SKM-1 (cell line): ENCODE data around the gene OR3A2.
"Not testable (repeated sequence)": the region's sequence is repeated elsewhere in the genome, so short reads cannot be mapped to it uniquely, and the experiment has no call there.

Experiments
- DNase-seq: peaks from one replicate; lab custom pipeline; 2025; ENCODE audit not compliant: unreplicated experiment; lab: John Stamatoyannopoulos, UW

OR3A2 gene

DNA sequence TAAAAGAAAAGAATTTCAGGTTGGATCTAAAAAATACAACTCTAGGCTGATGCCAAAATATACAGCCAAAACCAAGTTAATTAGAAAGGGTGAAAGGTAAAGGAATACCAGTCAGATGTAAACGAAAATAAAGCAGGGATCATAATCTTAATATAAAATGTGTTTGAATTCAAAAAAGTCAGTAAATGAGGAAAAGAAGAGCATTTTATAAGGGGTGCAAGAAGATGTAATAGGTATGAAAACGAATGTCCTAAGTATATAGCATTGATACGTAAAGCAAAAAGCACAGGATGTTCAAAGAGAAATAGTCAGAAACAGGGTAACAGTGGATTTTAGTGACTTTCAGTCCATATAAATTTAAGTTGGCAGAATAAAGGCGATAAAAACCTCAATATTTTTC is 90.5 kb downstream of the OR3A2 start:
- DNase-seq: no peak

DNA sequence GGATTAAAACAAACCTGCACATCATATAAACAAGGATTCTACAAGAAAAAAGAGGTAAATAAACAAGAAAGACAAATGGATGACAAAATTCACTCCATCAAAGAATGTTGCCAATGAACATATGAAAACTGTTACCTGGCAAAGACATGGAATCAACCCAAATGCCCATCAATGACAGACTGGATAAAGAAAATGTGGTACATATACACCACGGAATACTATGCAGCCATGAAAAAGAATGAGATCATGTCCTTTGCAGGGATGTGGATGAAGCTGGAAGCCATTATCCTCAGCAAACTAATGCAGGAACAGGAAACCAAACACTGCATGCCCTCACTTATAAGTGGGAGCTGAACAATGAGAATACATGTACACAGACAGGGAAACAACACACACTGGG is 92.6 kb downstream of the OR3A2 start:
- DNase-seq: not testable (repeated sequence)

DNA sequence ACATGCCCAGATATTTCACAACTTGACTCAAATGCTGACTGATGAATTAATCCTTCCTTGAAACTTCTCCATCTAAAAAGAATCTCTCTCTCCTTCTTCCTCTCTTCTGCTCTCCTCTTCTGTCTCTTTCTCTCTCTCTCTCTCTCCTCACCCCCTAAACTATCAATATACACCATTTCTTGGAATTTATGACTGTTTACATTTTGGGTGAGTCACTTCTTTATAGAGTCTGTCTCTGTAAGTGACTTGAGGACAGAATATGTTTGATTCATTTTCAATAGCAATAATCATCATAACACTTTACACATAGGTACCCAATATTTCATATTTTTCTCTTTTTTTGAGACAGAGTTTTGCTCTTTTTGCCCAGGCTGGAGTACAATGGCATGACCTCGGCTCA is 103.2 kb downstream of the OR3A2 start:
- no peak for DNase-seq

DNA sequence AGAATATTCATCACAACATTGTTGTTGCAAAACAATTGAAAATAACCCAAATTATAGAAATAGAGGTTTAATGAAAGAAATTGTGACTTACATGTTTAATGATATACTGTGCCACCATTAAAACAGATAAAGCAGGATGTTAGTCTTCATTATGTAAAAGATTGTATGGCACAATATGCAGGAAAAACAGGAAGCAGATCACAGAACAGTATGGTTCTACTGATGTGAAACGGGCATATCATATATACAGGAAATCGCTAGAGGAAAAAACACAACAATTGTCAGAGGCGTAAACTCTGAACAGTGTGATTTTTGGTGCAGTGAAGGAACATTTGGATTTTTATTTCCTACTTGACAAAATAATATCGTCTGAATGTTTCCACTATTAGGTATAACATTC is 110.0 kb downstream of the OR3A2 start:
- no peak for DNase-seq

DNA sequence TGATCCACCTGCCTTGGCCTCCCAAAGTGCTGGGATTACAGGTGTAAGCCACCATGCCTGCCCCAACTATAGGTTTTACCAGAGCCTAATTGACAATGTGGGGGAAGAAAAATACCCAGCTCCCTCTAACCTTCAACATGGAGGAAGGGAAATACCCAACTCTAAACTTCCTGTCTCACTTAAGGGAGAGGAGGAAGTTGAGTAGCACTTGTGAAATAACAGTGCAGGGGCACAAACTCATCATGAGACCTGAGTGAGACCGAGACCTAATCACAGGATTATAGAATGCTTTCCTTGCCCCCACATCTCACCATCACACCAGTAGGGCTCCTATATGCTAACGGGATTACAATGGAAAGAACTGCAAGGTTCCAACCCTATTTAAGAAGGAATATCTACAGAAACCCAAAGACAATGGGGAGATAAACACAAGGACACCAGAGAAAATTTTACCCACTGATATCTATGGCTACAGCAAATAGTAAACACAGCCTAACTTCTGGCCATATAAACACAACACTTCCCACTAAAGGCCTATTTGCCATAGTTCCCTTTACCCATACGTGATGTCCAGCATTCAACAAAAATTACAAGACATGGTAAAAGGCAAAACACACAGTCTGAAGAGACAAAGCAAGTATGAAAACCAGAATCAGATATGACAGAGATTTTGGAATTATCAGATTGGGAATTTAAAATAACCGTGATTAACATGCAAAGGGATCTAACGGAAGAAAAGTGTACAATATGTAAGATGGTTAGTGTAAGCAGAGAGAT is 114.8 kb downstream of the OR3A2 start:
- DNase-seq: no peak

DNA sequence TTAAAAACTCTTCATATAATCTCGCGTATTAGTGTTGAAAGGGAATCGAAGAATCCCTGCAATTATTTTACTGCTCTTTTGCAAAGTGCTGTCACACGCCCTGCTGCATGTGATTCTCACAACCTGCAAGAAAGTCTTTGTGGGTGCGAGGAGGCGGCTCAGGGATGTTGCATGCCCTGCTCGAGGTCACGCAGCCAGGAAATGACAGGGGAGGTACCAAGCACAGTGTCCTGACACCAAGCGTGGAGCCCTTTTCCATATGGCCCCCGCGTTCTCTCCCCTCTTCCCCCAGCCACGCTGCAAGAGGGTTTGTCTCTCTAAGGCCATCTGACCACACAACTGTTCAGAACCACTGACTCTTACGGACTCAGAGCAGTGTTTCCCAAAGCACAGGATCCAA is 125.5 kb downstream of the OR3A2 start:
- no peak for DNase-seq

DNA sequence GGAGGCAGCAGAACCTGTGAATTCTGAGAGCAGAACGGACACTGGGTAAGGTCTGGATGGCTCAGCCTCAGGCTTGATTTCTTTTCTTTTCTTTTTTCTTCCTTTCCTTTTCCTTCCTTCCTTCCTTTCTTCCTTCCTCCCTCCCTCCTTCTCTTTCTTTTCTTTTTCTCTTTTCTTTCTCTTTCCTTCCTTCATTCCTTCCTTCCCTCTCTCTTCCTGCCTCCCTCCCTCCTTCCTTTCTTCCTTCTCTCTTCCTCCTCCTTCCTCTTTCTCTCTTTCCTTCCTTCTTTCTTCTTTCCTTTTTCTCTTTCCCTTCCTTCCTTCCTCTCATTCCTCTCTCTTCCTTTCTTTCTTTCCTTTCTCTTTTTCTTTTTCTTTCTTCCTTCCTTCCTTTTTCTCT is 125.9 kb downstream of the OR3A2 start:
- DNase-seq: no peak

DNA sequence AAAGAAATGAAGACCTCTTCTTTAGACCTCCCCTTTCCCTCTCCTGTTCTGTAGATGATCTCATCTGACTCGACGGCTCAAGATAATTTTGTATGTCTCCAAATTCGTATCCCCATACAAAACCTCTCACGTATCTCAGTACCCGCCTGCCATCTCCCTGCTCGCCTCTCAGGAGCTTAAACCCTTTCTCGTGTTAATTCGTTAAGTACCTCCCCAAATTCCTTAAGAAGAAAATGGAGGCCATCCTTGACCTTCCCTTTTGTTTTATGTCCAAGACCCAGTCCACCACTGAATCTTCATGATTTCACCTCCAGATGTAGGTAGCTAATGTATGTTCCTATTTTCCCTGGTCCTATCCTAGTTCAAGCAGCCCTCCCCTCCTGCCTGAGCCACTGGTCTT is 129.5 kb downstream of the OR3A2 start:
- no peak for DNase-seq

DNA sequence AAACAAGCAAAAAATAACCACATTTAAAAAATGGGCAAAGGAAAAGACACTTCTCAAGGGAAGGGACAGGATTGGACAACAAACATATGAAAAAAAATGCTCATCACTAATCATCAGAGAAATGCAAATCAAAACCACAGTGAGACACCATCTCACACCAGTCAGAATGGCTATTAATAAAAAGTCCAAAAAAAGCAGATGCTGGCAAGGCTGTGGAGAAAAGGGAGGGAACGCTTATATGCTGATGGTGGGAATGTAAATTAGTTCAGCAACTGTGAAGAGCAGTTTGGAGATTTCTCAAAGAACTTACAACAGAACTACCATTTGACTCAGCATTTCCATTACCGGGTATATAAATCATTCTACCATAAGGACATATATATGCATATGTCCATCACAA is 137.1 kb downstream of the OR3A2 start:
- DNase-seq: not testable (repeated sequence)

DNA sequence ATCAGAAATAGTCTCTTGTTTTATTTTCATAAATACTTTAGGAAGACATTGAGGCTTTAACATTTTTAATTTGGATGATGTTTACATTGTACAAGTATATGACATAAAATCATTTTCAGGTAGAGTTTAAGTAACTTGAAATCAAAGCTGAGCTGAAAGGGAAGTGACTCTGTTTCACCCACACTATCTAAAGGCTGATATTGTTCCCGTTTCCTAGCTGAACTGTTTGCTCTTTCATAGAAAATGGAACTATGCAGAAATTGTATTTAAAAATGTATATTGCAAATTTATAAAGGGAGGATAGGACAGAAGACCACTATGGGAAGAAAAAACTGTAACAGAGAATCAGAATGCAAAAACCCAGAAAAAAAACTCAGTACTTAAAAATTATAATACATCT is 141.3 kb downstream of the OR3A2 start:
- not testable (repeated sequence) for DNase-seq

DNA sequence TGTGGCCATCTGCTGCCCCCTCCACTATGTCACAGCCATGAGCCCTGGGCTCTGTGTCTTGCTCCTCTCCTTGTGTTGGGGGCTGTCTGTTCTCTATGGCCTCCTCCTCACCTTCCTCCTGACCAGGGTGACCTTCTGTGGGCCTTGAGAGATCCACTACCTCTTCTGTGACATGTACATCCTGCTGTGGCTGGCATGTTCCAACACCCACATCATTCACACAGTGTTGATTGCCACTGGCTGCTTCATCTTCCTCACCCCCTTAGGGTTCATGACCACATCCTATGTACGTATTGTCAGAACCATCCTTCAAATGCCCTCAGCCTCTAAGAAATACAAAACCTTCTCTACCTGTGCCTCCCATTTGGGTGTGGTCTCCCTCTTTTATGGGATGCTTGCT is 145.1 kb downstream of the OR3A2 start:
- DNase-seq: not testable (repeated sequence)

DNA sequence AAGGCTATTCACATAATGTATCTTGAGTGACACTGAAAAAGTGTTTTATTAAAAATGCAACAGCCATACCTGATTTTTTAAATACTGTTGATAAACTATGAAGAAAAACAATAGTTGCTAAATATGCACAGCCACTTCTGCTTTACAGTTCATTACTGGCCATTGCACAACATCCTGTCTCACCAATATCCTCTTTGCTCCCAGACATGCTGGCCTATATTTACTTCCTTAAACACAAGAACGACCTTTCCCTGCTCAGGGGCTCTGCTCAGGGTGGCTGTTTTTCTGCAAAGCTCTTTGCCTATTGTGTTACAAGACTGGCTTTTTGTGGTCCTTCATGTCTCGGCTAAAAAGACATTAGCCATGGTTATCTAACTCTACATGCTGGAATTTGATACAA is 147.4 kb downstream of the OR3A2 start:
- peak; percentile 22 for DNase-seq

DNA sequence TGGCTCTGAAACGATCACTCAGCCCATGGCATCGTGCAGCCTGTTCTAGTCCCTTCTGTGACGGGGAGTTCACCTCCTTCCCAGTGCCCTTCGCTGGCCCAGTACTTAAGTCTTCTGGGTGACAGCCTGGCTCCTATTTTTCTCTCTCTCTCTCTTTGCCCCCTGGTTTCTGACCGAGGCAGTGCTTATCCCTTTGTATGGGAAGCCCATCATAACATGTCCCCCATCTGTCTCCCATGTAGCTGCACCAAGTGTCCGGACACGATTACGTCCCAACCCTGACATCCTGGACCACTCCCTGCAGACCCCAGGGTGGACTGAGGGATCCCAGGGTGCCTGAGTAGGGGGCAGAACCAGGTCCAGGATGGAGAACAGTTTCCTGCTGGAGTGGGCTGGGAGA is 153.8 kb downstream of the OR3A2 start:
- DNase-seq: not testable (repeated sequence)
